Neural cell (in vitro differentiated cells): ENCODE data around the gene STYK1.

Source experiments
- CTCF ChIP-seq: fragments of 450-650 bp; IDR thresholded peaks from 2 replicates; pipeline ENCODE4 v1.5.1; 2014; ENCODE audit warnings: antibody characterized with exemption, mild to moderate bottlenecking, moderate library complexity; ENCODE audit not compliant: poor library complexity, severe bottlenecking
- EP300 ChIP-seq: fragments of 450-650 bp; conservative IDR thresholded peaks from 2 replicates; pipeline ENCODE4 v1.6.1; 2014; ENCODE audit warnings: antibody characterized with exemption, mild to moderate bottlenecking, moderate library complexity; ENCODE audit not compliant: poor library complexity, severe bottlenecking
- EZH2 ChIP-seq: fragments of 200-600, 300-800 bp; shearing (Covaris generic), sonication (generic); IDR thresholded peaks from 2 replicates; pipeline ENCODE4 v1.6.1; 2014; ENCODE audit warnings: antibody characterized with exemption, low read length, borderline replicate concordance, mild to moderate bottlenecking; ENCODE audit not compliant: insufficient read depth, poor library complexity, severe bottlenecking
- RAD21 ChIP-seq: fragments of 450-650 bp; conservative IDR thresholded peaks from 2 replicates; pipeline ENCODE4 v1.6.1; 2014; ENCODE audit warnings: antibody characterized with exemption, mild to moderate bottlenecking, moderate library complexity

GRCh38 chr12:10621278-10621677 lies 52.6 kb downstream of the STYK1 start:
- TF ChIP-seq CTCF (no peak), EZH2 (no peak), RAD21 (no peak), EP300 (no peak)
